ENCODE data around the gene MOGAT2. TPM values are rescaled to one million over a fixed set of nuclear protein-coding genes. Genes with fewer than 3 reads are reported as not detected.
"Not testable (repeated sequence)": the region's sequence is repeated elsewhere in the genome, so short reads cannot be mapped to it uniquely, and the experiment has no call there.

MOGAT2 gene
- total RNA-seq, 4 donors from 2014 or later, result 3.5 to 12.4 (median 4.9) TPM

DNA sequence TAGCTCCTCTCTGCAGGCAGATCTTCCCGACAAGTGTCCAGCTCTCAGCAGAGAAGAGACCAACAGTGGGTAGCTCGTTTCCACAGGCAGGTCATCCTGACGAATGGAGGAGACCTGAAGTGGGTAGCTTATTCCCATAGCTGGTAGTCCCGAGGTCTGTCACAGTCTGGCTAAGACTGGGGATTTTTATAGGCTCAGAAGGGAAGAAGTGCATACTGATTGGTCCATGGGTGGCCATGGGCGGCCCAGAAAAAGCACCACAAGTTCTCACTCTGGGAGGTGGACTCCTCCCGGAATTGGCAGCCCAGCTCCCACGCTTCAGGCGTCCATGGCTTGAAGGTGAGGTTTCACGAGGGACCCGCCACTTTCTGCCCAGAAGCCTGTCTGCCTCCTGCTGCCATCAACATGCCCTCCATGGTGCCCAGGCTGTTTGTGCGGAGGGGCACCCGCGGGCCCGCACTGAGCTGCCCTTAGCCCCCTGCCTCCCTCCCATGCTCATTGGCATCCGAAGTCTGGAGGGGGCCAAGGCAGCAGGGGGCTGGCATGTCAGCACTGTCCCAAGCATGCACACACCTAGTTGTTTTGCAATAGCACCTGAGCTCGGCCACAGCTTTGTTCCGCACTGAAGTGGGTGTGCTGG lies 38.9 kb upstream of the MOGAT2 start:
- TF ChIP-seq POLR2A (IDR thresholded peaks at IDR 0.05), result no peak
- TF ChIP-seq EP300 (IDR thresholded peaks at IDR 0.05), result no peak
- TF ChIP-seq, protein P1, sequence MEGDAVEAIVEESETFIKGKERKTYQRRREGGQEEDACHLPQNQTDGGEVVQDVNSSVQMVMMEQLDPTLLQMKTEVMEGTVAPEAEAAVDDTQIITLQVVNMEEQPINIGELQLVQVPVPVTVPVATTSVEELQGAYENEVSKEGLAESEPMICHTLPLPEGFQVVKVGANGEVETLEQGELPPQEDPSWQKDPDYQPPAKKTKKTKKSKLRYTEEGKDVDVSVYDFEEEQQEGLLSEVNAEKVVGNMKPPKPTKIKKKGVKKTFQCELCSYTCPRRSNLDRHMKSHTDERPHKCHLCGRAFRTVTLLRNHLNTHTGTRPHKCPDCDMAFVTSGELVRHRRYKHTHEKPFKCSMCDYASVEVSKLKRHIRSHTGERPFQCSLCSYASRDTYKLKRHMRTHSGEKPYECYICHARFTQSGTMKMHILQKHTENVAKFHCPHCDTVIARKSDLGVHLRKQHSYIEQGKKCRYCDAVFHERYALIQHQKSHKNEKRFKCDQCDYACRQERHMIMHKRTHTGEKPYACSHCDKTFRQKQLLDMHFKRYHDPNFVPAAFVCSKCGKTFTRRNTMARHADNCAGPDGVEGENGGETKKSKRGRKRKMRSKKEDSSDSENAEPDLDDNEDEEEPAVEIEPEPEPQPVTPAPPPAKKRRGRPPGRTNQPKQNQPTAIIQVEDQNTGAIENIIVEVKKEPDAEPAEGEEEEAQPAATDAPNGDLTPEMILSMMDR (IDR thresholded peaks at IDR 0.05), result no peak
- TF ChIP-seq POLR2AphosphoS5 (IDR thresholded peaks at IDR 0.05), result no peak
- Histone ChIP-seq H3K27me3 (peaks cover 29% of the 10 kb centered on the region), H3K27ac (no peak overlapping the region), H3K4me1 (no peaks in the 10 kb centered on the region), H3K36me3 (no peaks in the 10 kb centered on the region), H3K4me3 (no peak overlapping the region), H3K9me3 (no peaks in the 10 kb centered on the region)
- no peak for DNase-seq (ENCODE audit: low spot score in 2 of 2)
- 74% methylated on average over 11 of the region's 17 CpGs for WGBS

DNA sequence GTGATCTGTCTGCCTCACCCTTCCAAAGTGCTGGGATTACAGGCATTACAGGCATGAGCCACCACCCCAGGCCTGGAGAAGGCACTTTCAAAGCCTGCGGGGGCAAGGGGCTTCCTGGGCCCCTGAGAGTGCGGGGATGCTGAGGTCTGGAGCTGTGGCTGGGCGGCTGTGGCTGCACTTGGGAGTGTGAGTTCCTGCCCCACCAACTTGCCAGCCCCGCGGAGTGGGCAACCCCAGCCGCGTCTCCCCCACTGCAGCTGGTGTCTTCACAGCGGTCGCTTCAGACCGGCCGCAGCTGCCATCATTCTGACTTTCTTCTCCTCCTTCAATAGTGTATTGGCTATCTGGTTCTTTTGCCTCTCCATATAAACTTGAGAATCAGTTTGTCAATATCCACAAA lies 38.1 kb upstream of the MOGAT2 start:
- 93% methylated on average over 9 of the region's 11 CpGs for WGBS
- Histone ChIP-seq H3K9me3 (no peaks in the 10 kb centered on the region), H3K36me3 (no peaks in the 10 kb centered on the region), H3K27me3 (peaks cover 24% of the 10 kb centered on the region), H3K4me1 (no peaks in the 10 kb centered on the region), H3K4me3 (no peak overlapping the region), H3K27ac (no peak overlapping the region)
- no peak for DNase-seq (ENCODE audit: low spot score in 2 of 2)
- TF ChIP-seq POLR2AphosphoS5 (IDR thresholded peaks at IDR 0.05) (no peak), EP300 (IDR thresholded peaks at IDR 0.05) (no peak), POLR2A (IDR thresholded peaks at IDR 0.05) (no peak)
- TF ChIP-seq, protein P1 (IDR thresholded peaks at IDR 0.05), result no peak

DNA sequence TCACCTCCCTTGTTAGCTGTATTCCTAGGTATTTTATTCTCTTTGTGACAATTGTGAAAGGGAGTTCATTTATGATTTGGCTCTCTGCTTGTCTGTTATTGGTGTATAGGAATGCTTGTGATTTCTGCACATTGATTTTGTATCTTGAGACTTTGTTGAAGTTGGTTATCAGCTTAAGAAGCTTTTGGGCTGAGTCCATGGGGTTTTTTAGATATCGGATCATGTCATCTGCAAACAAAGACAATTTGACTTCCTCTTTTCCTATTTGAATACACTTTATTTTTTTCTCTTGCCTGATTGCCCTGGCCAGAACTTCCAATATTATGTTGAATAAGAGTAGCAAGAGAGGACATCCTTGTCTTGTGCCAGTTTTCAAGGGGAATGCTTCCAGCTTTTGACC lies 33.8 kb upstream of the MOGAT2 start:
- peaks cover 23% of the 10 kb centered on the region for H3K27me3 ChIP-seq
- H3K27ac ChIP-seq; DNase-seq (ENCODE audit: low spot score in 2 of 2); H3K9me3 ChIP-seq; H3K4me3 ChIP-seq; H3K4me1 ChIP-seq; H3K36me3 ChIP-seq: not testable (repeated sequence)
- 68% methylated on average over 1 of the region's 1 CpG for WGBS

DNA sequence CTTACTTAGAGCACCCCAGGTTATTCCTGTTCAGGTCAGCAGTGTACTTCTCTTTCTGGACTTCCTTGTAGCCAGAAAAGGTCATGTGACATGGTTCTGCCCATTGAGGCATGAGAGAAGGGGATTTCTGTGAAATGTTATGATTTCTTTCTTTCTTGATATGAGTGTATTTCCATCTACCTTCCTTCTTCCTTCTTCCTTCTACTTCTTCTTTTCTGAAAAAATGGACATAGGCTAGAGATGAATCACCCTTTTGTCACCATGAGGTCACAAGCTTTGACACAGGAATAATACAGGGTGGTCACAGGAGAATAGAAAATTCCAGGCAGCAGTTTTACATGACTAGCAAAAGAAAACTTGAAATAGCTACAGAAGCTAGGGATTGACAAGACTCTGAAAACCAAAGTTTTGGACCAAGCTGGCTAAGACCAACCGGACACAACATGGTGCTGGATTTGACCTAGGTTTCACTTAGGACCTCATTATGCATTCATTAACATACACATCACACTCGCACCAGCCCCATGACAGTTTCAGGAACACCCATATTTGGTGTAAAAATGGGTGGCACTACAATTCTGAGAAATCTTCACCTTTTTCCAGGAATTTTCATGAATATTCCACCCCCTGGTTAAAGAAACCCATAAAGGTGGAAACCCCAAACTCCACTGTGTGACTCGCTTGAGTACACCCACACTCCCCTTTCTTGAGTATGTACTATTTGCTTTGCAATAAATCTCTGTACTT lies 27.6 kb upstream of the MOGAT2 start:
- no peak for DNase-seq (ENCODE audit: low spot score in 2 of 2)
- 77% methylated on average over 3 of the region's 3 CpGs for WGBS
- TF ChIP-seq EP300 (IDR thresholded peaks at IDR 0.05), result no peak
- no peak for TF ChIP-seq POLR2A (IDR thresholded peaks at IDR 0.05)
- TF ChIP-seq, protein P1 (IDR thresholded peaks at IDR 0.05), result no peak
- TF ChIP-seq POLR2AphosphoS5 (IDR thresholded peaks at IDR 0.05), result no peak
- Histone ChIP-seq H3K9me3 (no peaks in the 10 kb centered on the region), H3K4me1 (no peaks in the 10 kb centered on the region), H3K27ac (no peak overlapping the region), H3K36me3 (no peaks in the 10 kb centered on the region), H3K27me3 (peaks cover 11% of the 10 kb centered on the region), H3K4me3 (no peak overlapping the region)

DNA sequence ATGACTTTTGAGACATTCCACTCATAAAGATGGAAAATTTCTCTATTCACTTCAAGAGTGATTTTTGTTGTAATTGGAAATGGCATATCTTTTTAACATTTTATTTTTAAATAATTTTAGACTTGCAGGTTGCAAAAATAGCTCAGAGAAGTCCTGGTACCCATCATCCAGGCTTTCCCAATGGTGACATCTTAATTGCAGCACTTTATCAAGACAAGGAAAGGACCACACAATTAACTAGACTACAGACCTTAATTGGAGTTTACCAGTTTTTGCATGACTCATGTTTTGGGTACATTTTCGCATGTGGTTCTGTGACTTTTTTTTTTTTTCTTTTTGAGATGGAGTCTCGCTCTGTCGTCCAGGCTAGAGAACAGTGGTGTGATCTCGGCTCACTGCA lies 25.8 kb upstream of the MOGAT2 start:
- no peaks in the 10 kb centered on the region for H3K36me3 ChIP-seq
- no peak overlapping the region for H3K4me3 ChIP-seq
- WGBS, result 81% methylated on average over 4 of the region's 4 CpGs
- peaks cover 11% of the 10 kb centered on the region for H3K27me3 ChIP-seq
- no peak for DNase-seq (ENCODE audit: low spot score in 2 of 2)
- no peak overlapping the region for H3K27ac ChIP-seq
- TF ChIP-seq EP300 (IDR thresholded peaks at IDR 0.05) (no peak), POLR2AphosphoS5 (IDR thresholded peaks at IDR 0.05) (no peak), POLR2A (IDR thresholded peaks at IDR 0.05) (no peak)
- TF ChIP-seq, protein P1 (IDR thresholded peaks at IDR 0.05), result no peak
- H3K9me3 ChIP-seq, result no peaks in the 10 kb centered on the region
- no peaks in the 10 kb centered on the region for H3K4me1 ChIP-seq

Data from suprapubic skin (tissue), 4 donors.